ENCODE data around the gene ACVR1. TPM values are rescaled to one million over a fixed set of nuclear protein-coding genes. Genes with fewer than 3 reads are reported as not detected.
"Not testable (repeated sequence)": the region's sequence is repeated elsewhere in the genome, so short reads cannot be mapped to it uniquely, and the experiment has no call there.

Gene ACVR1
- polyA plus RNA-seq, 1 experiment, result 50.6 TPM

DNA sequence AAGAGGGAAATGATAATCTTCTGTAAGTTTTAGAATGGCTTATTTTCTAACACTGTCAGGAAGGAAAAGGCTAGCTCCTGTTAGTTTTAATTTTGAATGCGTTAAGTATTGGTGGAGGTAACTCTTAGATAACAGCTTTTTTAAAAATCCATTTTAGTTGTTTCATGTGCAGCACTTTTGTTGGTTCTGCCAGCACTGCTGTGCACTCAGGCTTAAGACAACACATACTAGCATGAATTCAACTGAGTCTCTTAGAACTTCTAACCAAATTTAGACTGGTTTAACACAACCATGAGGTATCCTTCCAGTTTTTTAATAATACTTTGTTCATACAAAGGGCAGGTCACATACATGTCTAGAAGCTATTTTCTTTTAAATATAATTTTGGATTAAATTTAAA, 42.4 kb downstream of the ACVR1 start:
- TF ChIP-seq, protein P1, sequence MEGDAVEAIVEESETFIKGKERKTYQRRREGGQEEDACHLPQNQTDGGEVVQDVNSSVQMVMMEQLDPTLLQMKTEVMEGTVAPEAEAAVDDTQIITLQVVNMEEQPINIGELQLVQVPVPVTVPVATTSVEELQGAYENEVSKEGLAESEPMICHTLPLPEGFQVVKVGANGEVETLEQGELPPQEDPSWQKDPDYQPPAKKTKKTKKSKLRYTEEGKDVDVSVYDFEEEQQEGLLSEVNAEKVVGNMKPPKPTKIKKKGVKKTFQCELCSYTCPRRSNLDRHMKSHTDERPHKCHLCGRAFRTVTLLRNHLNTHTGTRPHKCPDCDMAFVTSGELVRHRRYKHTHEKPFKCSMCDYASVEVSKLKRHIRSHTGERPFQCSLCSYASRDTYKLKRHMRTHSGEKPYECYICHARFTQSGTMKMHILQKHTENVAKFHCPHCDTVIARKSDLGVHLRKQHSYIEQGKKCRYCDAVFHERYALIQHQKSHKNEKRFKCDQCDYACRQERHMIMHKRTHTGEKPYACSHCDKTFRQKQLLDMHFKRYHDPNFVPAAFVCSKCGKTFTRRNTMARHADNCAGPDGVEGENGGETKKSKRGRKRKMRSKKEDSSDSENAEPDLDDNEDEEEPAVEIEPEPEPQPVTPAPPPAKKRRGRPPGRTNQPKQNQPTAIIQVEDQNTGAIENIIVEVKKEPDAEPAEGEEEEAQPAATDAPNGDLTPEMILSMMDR (IDR thresholded peaks at IDR 0.05; ENCODE audit: low read depth, low read length), result no peak
- H3K27me3 ChIP-seq (ENCODE audit: control insufficient read depth, insufficient read depth, low read length), result no peaks in the 10 kb centered on the region
- no peak overlapping the region for H3K4me3 ChIP-seq (ENCODE audit: low read depth, low read length)
- H3K9me3 ChIP-seq (ENCODE audit: control insufficient read depth, insufficient read depth, low read length), result no peaks in the 10 kb centered on the region
- ChIA-PET POLR2A (no interaction called here), CTCF (interaction anchor here (1.2 kb wide), 1 partner anchor 205 kb away, joined by 3 read pairs; the partner anchor contains the start of gene ACVR1C)
- DNase-seq (ENCODE audit: low read depth, low spot score), result no peak
- H3K27ac ChIP-seq (ENCODE audit: low read depth, low read length), result no peak overlapping the region

DNA sequence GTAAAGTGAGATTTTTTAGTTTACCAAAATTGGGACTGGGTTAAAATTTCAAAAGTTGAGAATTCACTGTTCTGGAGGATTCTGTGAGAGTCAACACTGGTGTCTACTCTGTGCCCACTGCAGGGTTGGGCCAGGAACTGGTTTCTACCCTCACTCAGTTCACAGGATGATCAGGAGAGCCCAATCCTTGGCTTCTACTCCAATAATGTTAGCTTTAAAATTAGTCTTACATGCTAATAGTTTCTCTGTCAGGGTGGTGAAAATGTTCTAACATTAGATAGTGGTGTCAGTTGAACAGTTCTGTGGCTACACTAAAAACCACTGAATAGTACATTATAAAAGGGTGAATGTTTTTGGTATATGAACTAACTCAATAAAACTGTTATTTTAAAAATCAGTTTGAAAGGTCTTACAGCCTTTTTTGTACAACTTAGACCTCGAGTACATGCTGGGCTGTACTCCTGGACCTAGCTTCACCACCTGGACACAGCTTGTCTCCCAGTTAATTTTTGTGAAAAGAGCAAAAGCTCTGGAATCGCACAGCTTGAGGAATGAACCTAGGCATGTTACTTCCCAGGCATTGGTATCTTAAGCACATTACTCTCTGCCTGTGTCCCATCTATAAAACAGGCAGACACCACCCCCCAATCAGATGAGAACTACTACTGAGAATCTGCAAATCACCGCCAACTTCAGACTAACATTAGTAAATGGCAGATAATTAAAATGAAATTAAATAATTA, 44.4 kb downstream of the ACVR1 start:
- TF ChIP-seq, protein P1 (IDR thresholded peaks at IDR 0.05; ENCODE audit: low read depth, low read length), result no peak
- Histone ChIP-seq H3K4me3 (ENCODE audit: low read depth, low read length) (no peak overlapping the region), H3K9me3 (ENCODE audit: control insufficient read depth, insufficient read depth, low read length) (no peaks in the 10 kb centered on the region), H3K27me3 (ENCODE audit: control insufficient read depth, insufficient read depth, low read length) (no peaks in the 10 kb centered on the region), H3K27ac (ENCODE audit: low read depth, low read length) (peak overlapping the region; percentile 85)
- DNase-seq (ENCODE audit: low read depth, low spot score), result no peak
- ChIA-PET CTCF (no interaction called here), POLR2A (no interaction called here)

DNA sequence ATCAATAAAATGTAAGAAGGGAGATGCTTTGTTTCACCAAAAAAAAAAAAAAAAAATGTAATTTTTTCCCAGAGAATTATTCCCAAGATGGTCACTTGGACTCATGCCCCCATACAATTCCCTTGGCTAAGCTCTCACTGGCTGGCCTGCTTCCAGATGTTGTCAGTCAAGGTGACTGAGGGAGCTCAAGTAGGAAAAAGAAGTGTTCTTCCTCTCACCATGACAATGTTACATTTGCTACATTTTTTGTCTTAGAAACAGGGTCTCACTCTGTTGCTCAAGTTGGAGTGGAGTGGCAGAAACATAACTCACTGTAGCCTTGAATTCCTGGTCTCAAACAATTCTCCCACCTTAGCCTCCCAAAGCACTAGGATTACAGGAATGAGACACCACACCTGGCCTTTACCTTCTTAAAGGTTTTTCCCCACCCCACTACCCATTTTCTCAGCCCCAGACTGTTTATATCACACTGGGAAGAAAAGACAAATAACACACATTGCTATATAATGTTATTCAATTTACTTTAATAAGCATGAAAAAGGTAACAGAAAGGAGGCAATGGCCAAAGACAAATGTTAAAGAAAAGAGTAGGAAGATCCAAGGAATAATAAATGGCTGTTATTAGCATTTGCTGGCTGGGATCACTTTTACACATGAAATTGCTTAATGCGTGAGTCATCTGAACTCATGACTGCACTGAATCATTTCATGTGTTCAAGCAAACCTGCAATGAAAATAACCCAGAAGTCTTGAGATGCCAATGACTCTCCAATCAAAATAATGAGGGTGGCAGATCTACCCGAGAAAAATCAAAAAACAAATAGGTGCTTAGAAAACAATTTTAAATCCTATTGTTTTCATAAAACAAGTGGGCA, 45.2 kb downstream of the ACVR1 start:
- H3K27ac ChIP-seq (ENCODE audit: low read depth, low read length), result peak overlapping the region; percentile 85
- no peaks in the 10 kb centered on the region for H3K9me3 ChIP-seq (ENCODE audit: control insufficient read depth, insufficient read depth, low read length)
- ChIA-PET POLR2A (no interaction called here), CTCF (interaction anchor here (0.6 kb wide), 1 partner anchor 24 kb away, joined by 3 read pairs; no protein-coding TSS in a partner anchor)
- TF ChIP-seq, protein P1 (IDR thresholded peaks at IDR 0.05; ENCODE audit: low read depth, low read length), result no peak
- DNase-seq (ENCODE audit: low read depth, low spot score), result peak; percentile 81
- H3K4me3 ChIP-seq (ENCODE audit: low read depth, low read length), result no peak overlapping the region
- H3K27me3 ChIP-seq (ENCODE audit: control insufficient read depth, insufficient read depth, low read length), result no peaks in the 10 kb centered on the region

DNA sequence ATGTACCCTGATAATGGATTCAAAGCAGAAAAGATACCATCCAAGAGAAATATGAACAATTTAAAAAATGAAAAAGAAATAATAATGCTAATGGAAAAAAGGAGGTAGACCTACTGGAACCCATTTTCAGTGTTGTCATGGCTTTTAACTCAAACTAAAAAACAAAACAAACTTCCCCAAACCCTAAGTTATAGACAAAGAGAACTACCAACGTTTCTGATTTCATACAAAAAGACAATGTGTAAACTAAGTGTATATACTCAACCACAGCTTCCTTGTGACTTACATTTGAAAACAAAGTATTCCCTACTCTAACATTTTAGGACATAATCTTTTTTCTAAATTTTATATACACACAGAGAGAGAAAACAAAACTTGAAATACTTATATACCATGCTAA, 45.9 kb downstream of the ACVR1 start:
- POLR2A ChIA-PET, result no interaction called here
- CTCF ChIA-PET, result no interaction called here
- H3K4me3 ChIP-seq (ENCODE audit: low read depth, low read length), result no peak overlapping the region
- H3K27me3 ChIP-seq (ENCODE audit: control insufficient read depth, insufficient read depth, low read length), result no peaks in the 10 kb centered on the region
- TF ChIP-seq, protein P1 (IDR thresholded peaks at IDR 0.05; ENCODE audit: low read depth, low read length), result no peak
- no peak overlapping the region for H3K27ac ChIP-seq (ENCODE audit: low read depth, low read length)
- no peaks in the 10 kb centered on the region for H3K9me3 ChIP-seq (ENCODE audit: control insufficient read depth, insufficient read depth, low read length)
- no peak for DNase-seq (ENCODE audit: low read depth, low spot score)

DNA sequence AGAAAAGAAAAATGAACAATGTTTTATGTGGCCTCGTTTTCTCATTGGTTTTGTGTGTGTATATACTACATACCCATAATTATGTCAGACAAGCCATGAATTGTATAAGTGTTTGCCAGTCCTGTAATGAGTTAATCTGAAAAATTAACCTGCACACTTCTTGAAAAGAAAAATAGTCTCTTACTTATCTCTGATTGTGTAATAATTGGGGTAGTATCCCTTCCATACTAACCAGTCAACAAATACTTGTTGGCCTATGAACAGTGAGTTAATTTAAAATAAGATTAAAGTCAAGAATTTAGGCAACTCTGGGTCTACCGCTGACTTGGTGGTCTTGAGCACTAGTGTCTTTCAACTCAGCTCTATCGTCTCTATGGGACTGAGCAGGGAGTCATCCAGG, 48.8 kb downstream of the ACVR1 start:
- TF ChIP-seq, protein P1 (IDR thresholded peaks at IDR 0.05; ENCODE audit: low read depth, low read length), result no peak
- POLR2A ChIA-PET, result no interaction called here
- no peaks in the 10 kb centered on the region for H3K27me3 ChIP-seq (ENCODE audit: control insufficient read depth, insufficient read depth, low read length)
- H3K4me3 ChIP-seq (ENCODE audit: low read depth, low read length), result no peak overlapping the region
- H3K9me3 ChIP-seq (ENCODE audit: control insufficient read depth, insufficient read depth, low read length), result no peaks in the 10 kb centered on the region
- no peak overlapping the region for H3K27ac ChIP-seq (ENCODE audit: low read depth, low read length)
- CTCF ChIA-PET, result no interaction called here
- no peak for DNase-seq (ENCODE audit: low read depth, low spot score)

DNA sequence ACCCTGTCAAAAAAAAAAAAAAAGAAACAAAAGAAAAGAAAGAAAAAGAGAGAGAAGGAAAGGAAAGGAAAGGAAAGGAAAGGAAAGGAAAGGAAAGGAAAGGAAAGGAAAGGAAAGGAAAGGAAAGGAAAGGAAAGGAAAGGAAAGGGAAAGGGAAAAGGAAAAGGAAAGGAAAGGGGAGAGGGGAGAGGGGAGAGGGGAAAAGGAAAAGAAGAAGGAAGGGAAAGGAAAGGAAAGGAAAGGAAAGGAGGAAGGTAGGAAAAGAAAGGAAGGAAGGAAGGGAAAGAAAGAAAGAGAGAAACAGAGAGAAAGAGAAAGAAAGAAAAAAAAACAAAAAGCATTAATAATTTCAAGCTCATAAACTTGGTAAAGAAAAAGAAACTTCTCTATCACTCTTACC, 49.5 kb downstream of the ACVR1 start:
- CTCF ChIA-PET, result interaction anchor here (0.6 kb wide), 2 partner anchors 11 to 42 kb away, joined by 4 to 10 read pairs; no protein-coding TSS in a partner anchor
- DNase-seq (ENCODE audit: low read depth, low spot score); POLR2A ChIA-PET; H3K9me3 ChIP-seq (ENCODE audit: control insufficient read depth, insufficient read depth, low read length); H3K4me3 ChIP-seq (ENCODE audit: low read depth, low read length); H3K27me3 ChIP-seq (ENCODE audit: control insufficient read depth, insufficient read depth, low read length); H3K27ac ChIP-seq (ENCODE audit: low read depth, low read length): not testable (repeated sequence)

Measured in AG04450 (cell line).